SK-N-MC (cell line): Measurements from ENCODE around the gene TRMO.

Experiments used
- EZH2 ChIP-seq: fragments of 200-600 bp; sonication (generic); IDR thresholded peaks from one replicate; pipeline ENCODE4 v1.6.1; 2017; ENCODE audit warnings: antibody characterized with exemption
- FOXP2 ChIP-seq: optimal IDR thresholded peaks from 2 replicates; pipeline ENCODE3; 2011; ENCODE audit warnings: mild to moderate bottlenecking, moderate library complexity; ENCODE audit not compliant: insufficient read depth; ENCODE audit errors: extremely low read length, control extremely low read depth
- POLR2AphosphoS5 ChIP-seq: IDR thresholded peaks from 2 replicates; pipeline ENCODE4 v1.6.1; 2012; ENCODE audit warnings: mild to moderate bottlenecking, low read depth, low read length, borderline replicate concordance

- TF ChIP-seq POLR2AphosphoS5 (no peak), EZH2 (no peak), FOXP2 (no peak)
Measured at GRCh38 chr9:97958812-97959511, 36.7 kb upstream of the TRMO start.
